IMR-90 (cell line): Measurements from ENCODE around the gene GSTA1. TPM values are rescaled to one million over a fixed set of nuclear protein-coding genes. Genes with fewer than 3 reads are reported as not detected.

Experiments
- ATAC-seq: fragments of 200-7000 bp; cut with Tn5 transposase; 2 replicates; pipeline ENCODE4 v1.9.1; 2020; ENCODE audit warnings: low read depth, mild to moderate bottlenecking, moderate library complexity
- BruUV-seq: library from RNA; stranded (reverse); fragments of 400-500 nt; replicated peaks from 2 replicates; lab custom pipeline; 2021; lab: Mats Ljungman, UMichigan
- CTCF ChIA-PET: fragments of 300-600 bp; formaldehyde crosslinking; extraction: SDS; loops from one replicate; lab custom pipeline; 2021; ENCODE audit warnings: antibody characterized with exemption; lab: Yijun Ruan, JAX
- POLR2A ChIA-PET: fragments of 300-600 bp; sonication (Branson Sonifier 250); formaldehyde crosslinking; loops from one replicate; lab custom pipeline; 2022; ENCODE audit warnings: antibody characterized with exemption; ENCODE audit not compliant: unreplicated experiment; lab: Charles Lee
- DNase-seq: peaks from one replicate; pipeline ENCODE4 v3.0.0; 2013
- H2AFZ ChIP-seq: replicated peaks from 2 replicates; pipeline ENCODE3; 2013; ENCODE audit warnings: low read length, mild to moderate bottlenecking; ENCODE audit not compliant: poor library complexity
- H2AK5ac ChIP-seq: 2 replicates; pipeline ENCODE4 v1.6.1; 2013; ENCODE audit warnings: low read depth, low read length, inconsistent platforms
- H2AK9ac ChIP-seq: replicated peaks from 2 replicates; pipeline ENCODE3; 2013; ENCODE audit warnings: mild to moderate bottlenecking, low read depth, low read length, moderate library complexity; ENCODE audit not compliant: poor library complexity
- H2BK120ac ChIP-seq: 2 replicates; pipeline ENCODE4 v1.6.1; 2013; ENCODE audit warnings: low read depth, low read length, inconsistent platforms
- H2BK15ac ChIP-seq: 3 replicates; pipeline ENCODE4 v1.6.1; 2013; ENCODE audit warnings: low read depth, low read length, inconsistent platforms
- H2BK20ac ChIP-seq: 2 replicates; pipeline ENCODE4 v1.6.1; 2013; ENCODE audit warnings: low read depth, mild to moderate bottlenecking, inconsistent platforms, low read length, moderate library complexity
- H2BK5ac ChIP-seq: 2 replicates; pipeline ENCODE4 v1.6.1; 2013; ENCODE audit warnings: mild to moderate bottlenecking, low read depth, low read length, inconsistent platforms; ENCODE audit not compliant: poor library complexity, severe bottlenecking
- H3K14ac ChIP-seq: replicated peaks from 2 replicates; pipeline ENCODE4 v1.6.1; 2013; ENCODE audit warnings: low read depth, low read length, inconsistent platforms
- H3K18ac ChIP-seq: 2 replicates; pipeline ENCODE4 v1.6.1; 2013; ENCODE audit warnings: low read depth, low read length, control low read depth
- H3K23ac ChIP-seq: 2 replicates; pipeline ENCODE4 v1.6.1; 2013; ENCODE audit warnings: low read depth, low read length, inconsistent platforms
- H3K27ac ChIP-seq: 2 replicates; pipeline ENCODE4 v1.5.1; 2013; ENCODE audit warnings: mild to moderate bottlenecking, control low read depth, low read length; ENCODE audit not compliant: insufficient read depth
- H3K27me3 ChIP-seq: 2 replicates; pipeline ENCODE4 v1.6.1; 2013; ENCODE audit warnings: low read length; ENCODE audit not compliant: control insufficient read depth, insufficient read depth
- H3K36me3 ChIP-seq: 2 replicates; pipeline ENCODE4 v1.6.1; 2013; ENCODE audit warnings: low read length, mixed read lengths; ENCODE audit not compliant: control insufficient read depth, insufficient read depth
- H3K4ac ChIP-seq: 2 replicates; pipeline ENCODE4 v1.6.1; 2013; ENCODE audit warnings: low read depth, low read length, inconsistent platforms
- H3K4me1 ChIP-seq: 2 replicates; pipeline ENCODE4 v1.6.1; 2013; ENCODE audit warnings: low read length, mixed read lengths; ENCODE audit not compliant: control insufficient read depth, insufficient read depth
- H3K4me2 ChIP-seq: 2 replicates; pipeline ENCODE4 v1.6.1; 2013; ENCODE audit warnings: low read depth, mild to moderate bottlenecking, control low read depth, low read length, moderate library complexity
- H3K4me3 ChIP-seq: 2 replicates; pipeline ENCODE4 v1.5.1; 2013; ENCODE audit warnings: low read depth, mild to moderate bottlenecking, control low read depth, low read length, moderate library complexity; ENCODE audit not compliant: insufficient read depth
- H3K56ac ChIP-seq: 2 replicates; pipeline ENCODE4 v1.6.1; 2013; ENCODE audit warnings: low read length, inconsistent platforms; ENCODE audit not compliant: insufficient read depth; ENCODE audit errors: extremely low read depth
- H3K79me1 ChIP-seq, 2 experiments: 2 replicates each; pipeline ENCODE4 v1.6.1; 2013; ENCODE audit warnings: low read length in 2 of 2, inconsistent platforms in 1 of 2, low read depth in 1 of 2
- H3K9ac ChIP-seq: 2 replicates; pipeline ENCODE4 v1.6.1; 2013; ENCODE audit warnings: low read depth, low read length, control low read depth
- H3K9me1 ChIP-seq: 2 replicates; pipeline ENCODE4 v1.6.1; 2013; ENCODE audit warnings: low read length, inconsistent platforms; ENCODE audit not compliant: insufficient read depth
- H3K9me3 ChIP-seq: 2 replicates; pipeline ENCODE4 v1.6.1; 2013; ENCODE audit warnings: low read length; ENCODE audit not compliant: control insufficient read depth, insufficient read depth
- H4K20me1 ChIP-seq: 2 replicates; pipeline ENCODE4 v1.6.1; 2013; ENCODE audit warnings: low read length, inconsistent platforms; ENCODE audit not compliant: insufficient read depth
- H4K5ac ChIP-seq: 2 replicates; pipeline ENCODE4 v1.6.1; 2013; ENCODE audit warnings: mild to moderate bottlenecking, low read depth, low read length, control low read depth
- H4K8ac ChIP-seq, 2 experiments: 2 replicates each; pipeline ENCODE4 v1.6.1; 2013; ENCODE audit warnings: low read depth in 2 of 2, low read length in 2 of 2, control low read depth in 1 of 2, inconsistent platforms in 1 of 2
- H4K91ac ChIP-seq: 2 replicates; pipeline ENCODE4 v1.6.1; 2013; ENCODE audit warnings: low read depth, low read length, inconsistent platforms; ENCODE audit not compliant: insufficient read depth
- BHLHE40 ChIP-seq: fragments of 150-350 bp; IDR thresholded peaks from 2 replicates; pipeline ENCODE4 v1.6.1; 2016; ENCODE audit warnings: mild to moderate bottlenecking, low read depth, low read length
- CEBPB ChIP-seq: IDR thresholded peaks from 2 replicates; pipeline ENCODE4 v1.6.1; 2012; ENCODE audit warnings: low read depth, low read length, improper control_type of control experiment
- CHD1 ChIP-seq: IDR thresholded peaks from 2 replicates; pipeline ENCODE4 v1.6.1; 2012; ENCODE audit warnings: low read depth, low read length, improper control_type of control experiment
- CTCF ChIP-seq: conservative IDR thresholded peaks from 2 replicates; pipeline ENCODE4 v1.5.1; 2012; ENCODE audit warnings: mild to moderate bottlenecking, low read depth, low read length, improper control_type of control experiment
- ELK1 ChIP-seq: fragments of 150-350 bp; IDR thresholded peaks from 2 replicates; pipeline ENCODE4 v1.6.1; 2016; ENCODE audit warnings: low read depth, mild to moderate bottlenecking, low read length, moderate library complexity, borderline replicate concordance
- NFE2L2 ChIP-seq: fragments of 150-350 bp; IDR thresholded peaks from 2 replicates; pipeline ENCODE4 v1.6.1; 2016; ENCODE audit warnings: low read depth, mild to moderate bottlenecking, low read length
- RAD21 ChIP-seq: IDR thresholded peaks from 2 replicates; pipeline ENCODE4 v1.6.1; 2012; ENCODE audit warnings: low read length, improper control_type of control experiment
- RFX5 ChIP-seq: IDR thresholded peaks from 2 replicates; pipeline ENCODE4 v1.8.0; 2012; ENCODE audit warnings: low read depth, mild to moderate bottlenecking, low read length, moderate library complexity
- SMC3 ChIP-seq: fragments of 150-350 bp; IDR thresholded peaks from 2 replicates; pipeline ENCODE4 v1.6.1; 2016; ENCODE audit warnings: low read depth, mild to moderate bottlenecking, antibody characterized with exemption, low read length, moderate library complexity
- WGBS, 2 experiments: methylation state at CpG; one replicate each; pipeline versions ENCODE4 v1.1.5 to v1.1.7; 2013; ENCODE audit warnings: missing lambda C conversion rate in 2 of 2; ENCODE audit not compliant: insufficient read length in 1 of 2; ENCODE audit errors: extremely low coverage in 2 of 2; 5-methylcytosine and 5-hydroxymethylcytosine counted together
- dilution Hi-C: fragments of 300-500 bp; cut with HindIII; formaldehyde crosslinking; loops from one replicate; pipeline ENCODE4 v1.14.3; 2018; ENCODE audit warnings: low sequenced_read_pairs; ENCODE audit not compliant: unreplicated experiment
- in situ Hi-C: fragments of 300-500 bp; cut with MboI; formaldehyde crosslinking; loops from 3 replicates; pipeline ENCODE4 v1.14.3; 2019; ENCODE audit warnings: low sequenced_read_pairs, inconsistent platforms, mixed read lengths
- intact Hi-C: fragments of 100-400 bp; cut with micrococcal nuclease; formaldehyde crosslinking; loops from 2 replicates; pipeline ENCODE4 v1.10.0; 2022
- polyA plus RNA-seq, 3 experiments: library from polyadenylated mRNA; depleted of rRNA; stranded (reverse); fragments of >200 nt; gene quantifications; 2 replicates each; pipeline ENCODE4 v1.2.3, GENCODE V29; 2012; ENCODE audit warnings: low replicate concordance in 1 of 3
- total RNA-seq: library from RNA; depleted of rRNA; stranded (reverse); fragments of >200 nt; gene quantifications from 2 replicates; pipeline ENCODE4 v1.2.3, GENCODE V29; 2012

GSTA1 gene
- total and polyA plus RNA-seq, 2 of the 4 experiments (the other 2 are of a cell fraction) = 0.18 to 0.31 TPM

GRCh38 chr6:52815167-52816092 lies 11.8 kb upstream of the GSTA1 start:
- H3K36me3 ChIP-seq = no peaks in the 10 kb centered on the region
- BruUV-seq = no TSS peak
- H3K4ac ChIP-seq = no peak overlapping the region
- H4K8ac ChIP-seq = 0 out of 4 replicates have a peak overlapping the region, but pooled peaks of 1 of the 2 experiments have one; percentile 63
- H3K9me1 ChIP-seq = no peaks in the 10 kb centered on the region; the same call in 1 of the 2 replicates
- H2AK9ac ChIP-seq = no peak overlapping the region
- intact Hi-C loops = loop anchor here (5.0 to 10.0 kb wide), 2 partner anchors 177 to 411 kb away; no protein-coding TSS in a partner anchor
- 10% methylated on average over 2 of the region's 15 CpGs; no CpG with 5 or more reads in 1 of the 2 experiments for WGBS, 2 experiments
- H3K79me1 ChIP-seq = no peaks in the 10 kb centered on the region
- in situ Hi-C loops = no loop called here
- no peak overlapping the region for H3K27ac ChIP-seq
- POLR2A ChIA-PET = no interaction called here
- no peaks in the 10 kb centered on the region for H4K20me1 ChIP-seq
- H3K18ac ChIP-seq = no peak overlapping the region
- H3K23ac ChIP-seq = no peak overlapping the region
- H3K4me2 ChIP-seq = no peak overlapping the region
- peak overlapping the region; percentile 81; the same call in 1 of the 2 replicates for H2BK120ac ChIP-seq
- H3K56ac ChIP-seq = no peak overlapping the region
- dilution Hi-C loops = no loop called here
- H2AK5ac ChIP-seq = no peak overlapping the region; the same call in 1 of the 2 replicates
- H2BK20ac ChIP-seq = no peak overlapping the region
- no peak overlapping the region for H3K4me3 ChIP-seq
- peak; percentile 96 for ATAC-seq
- no peak overlapping the region for H2BK5ac ChIP-seq
- DNase-seq = peak; percentile 50
- peaks cover 8% of the 10 kb centered on the region; the same call in 1 of the 2 replicates for H3K27me3 ChIP-seq
- no peak overlapping the region for H4K5ac ChIP-seq
- no peaks in the 10 kb centered on the region for H3K9me3 ChIP-seq
- peak overlapping the region; percentile 90 for H2AFZ ChIP-seq
- H2BK15ac ChIP-seq = no peak overlapping the region
- TF ChIP-seq RFX5 (no peak), SMC3 (peak; percentile 44; the same call in 1 of the 2 replicates), CTCF (peak; percentile 61), CHD1 (no peak), RAD21 (peak; percentile 53), CEBPB (no peak), BHLHE40 (no peak), ELK1 (no peak), NFE2L2 (no peak)
- CTCF ChIA-PET = interaction anchor here (0.5 to 0.7 kb wide), 2 partner anchors 168 to 197 kb away, joined by 3 read pairs; no protein-coding TSS in a partner anchor
- H3K9ac ChIP-seq = no peak overlapping the region
- no peak overlapping the region; the same call in 1 of the 2 replicates for H4K91ac ChIP-seq
- H3K4me1 ChIP-seq = peaks cover 1% of the 10 kb centered on the region; the same call in 1 of the 2 replicates
- H3K14ac ChIP-seq = no peak overlapping the region
